OCI-LY3 (cell line): ENCODE data around the gene CAMKK1.

Source experiments
- H2AFZ ChIP-seq: fragments of 200-600, 300-600 bp; shearing (Covaris generic); 2 replicates; pipeline ENCODE4 v1.6.0; 2014; ENCODE audit warnings: antibody characterized with exemption, low read depth, low read length
- H3K27ac ChIP-seq: fragments of 200-600, 300-600 bp; sonication (generic); 2 replicates; pipeline ENCODE4 v1.5.1; 2014; ENCODE audit warnings: mild to moderate bottlenecking, low read length, moderate library complexity, mixed read lengths
- H3K27me3 ChIP-seq: fragments of 200-600, 300-600 bp; sonication (generic); 2 replicates; pipeline ENCODE4 v1.6.1; 2014; ENCODE audit warnings: low read depth, low read length, mixed read lengths
- H3K36me3 ChIP-seq: fragments of 200-600, 300-600 bp; sonication (generic); replicated peaks from 2 replicates; pipeline ENCODE3; 2014; ENCODE audit warnings: low read depth, low read length, mixed read lengths
- H3K4me1 ChIP-seq: fragments of 300-600, 200-600 bp; sonication (generic); 2 replicates; pipeline ENCODE4 v1.6.1; 2014; ENCODE audit warnings: low read length, mixed read lengths
- H3K4me2 ChIP-seq: fragments of 200-600, 300-600 bp; sonication (generic); 2 replicates; pipeline ENCODE4 v1.6.1; 2014; ENCODE audit warnings: low read length, mixed read lengths
- H3K4me3 ChIP-seq: fragments of 300-600, 200-600 bp; sonication (generic); 2 replicates; pipeline ENCODE4 v1.5.1; 2014; ENCODE audit warnings: antibody characterized with exemption, mild to moderate bottlenecking, low read length, moderate library complexity
- H3K79me2 ChIP-seq: fragments of 300-600, 200-600 bp; shearing (Covaris generic); 2 replicates; pipeline ENCODE4 v1.6.1; 2014; ENCODE audit warnings: mild to moderate bottlenecking, low read length, mixed read lengths
- H3K9ac ChIP-seq: fragments of 300-600, 200-600 bp; shearing (Covaris generic); 2 replicates; pipeline ENCODE4 v1.6.0; 2014; ENCODE audit warnings: mild to moderate bottlenecking, low read length, moderate library complexity
- H3K9me3 ChIP-seq: fragments of 200-600, 300-600 bp; shearing (Covaris generic); 2 replicates; pipeline ENCODE4 v1.6.1; 2014; ENCODE audit warnings: low read length, mixed read lengths; ENCODE audit not compliant: insufficient read depth
- H4K20me1 ChIP-seq: fragments of 200-600, 300-600 bp; sonication (generic); 2 replicates; pipeline ENCODE4 v1.6.1; 2016; ENCODE audit warnings: low read length, mixed read lengths; ENCODE audit not compliant: insufficient read depth
- EZH2phosphoT487 ChIP-seq: fragments of 200-600 bp; shearing (Covaris generic); IDR thresholded peaks from 2 replicates; pipeline ENCODE4 v1.6.1; 2018; ENCODE audit warnings: antibody characterized with exemption, mixed run types, low read depth
- TF ChIP-seq, protein P1 (sequence below): fragments of 200-600, 300-600 bp; sonication (generic); IDR thresholded peaks from 2 replicates; pipeline ENCODE4 v1.5.1; 2014; ENCODE audit warnings: antibody characterized with exemption, low read length, low read depth

CAMKK1 gene

DNA sequence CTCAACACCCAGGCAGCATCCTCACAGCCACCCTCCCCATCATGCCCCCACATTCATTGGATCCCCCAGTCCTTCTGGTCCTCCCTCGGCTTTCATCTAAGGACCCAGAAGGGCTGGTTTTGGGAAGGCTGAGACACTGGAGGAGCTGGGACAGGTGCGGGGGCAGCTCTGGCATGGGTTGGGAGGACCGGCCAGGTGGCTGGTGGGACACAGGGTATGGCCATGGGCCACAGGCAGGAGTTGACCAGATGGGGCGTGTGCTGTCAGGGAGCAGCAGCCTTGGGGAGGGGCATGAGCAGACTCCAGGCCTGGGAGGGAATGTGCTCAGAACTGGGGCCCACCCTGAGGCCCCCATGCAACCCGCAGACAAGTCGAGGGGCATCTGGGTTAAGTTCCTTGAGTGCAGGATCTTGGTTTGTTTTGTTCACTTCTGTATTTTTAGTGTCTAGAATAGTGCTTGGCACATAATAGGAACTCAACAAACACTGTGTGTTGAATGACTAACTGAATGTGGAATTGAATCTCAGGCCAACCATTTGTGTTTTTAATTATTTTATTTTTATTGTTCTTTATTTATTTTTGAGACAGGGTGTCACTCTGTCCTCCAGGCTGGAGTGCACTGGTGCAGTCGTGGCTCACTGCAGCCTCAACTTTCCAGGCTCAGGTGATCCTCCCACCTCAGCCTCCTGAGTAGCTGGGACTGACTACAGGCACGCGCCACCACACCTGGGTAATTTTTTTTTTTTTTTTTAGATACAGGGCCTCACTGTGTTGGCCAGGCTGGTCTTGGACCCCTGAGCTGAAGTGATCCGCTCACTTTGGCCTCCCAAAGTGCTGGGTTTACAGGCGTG is 17.8 kb upstream of the CAMKK1 start:
- H3K27me3 ChIP-seq = no peaks in the 10 kb centered on the region
- H3K4me1 ChIP-seq = peaks cover 39% of the 10 kb centered on the region
- no peaks in the 10 kb centered on the region for H3K36me3 ChIP-seq
- peak overlapping the region; percentile 56 for H3K4me2 ChIP-seq
- no peaks in the 10 kb centered on the region for H3K9me3 ChIP-seq
- H2AFZ ChIP-seq = no peak overlapping the region
- H3K4me3 ChIP-seq = peak overlapping the region; percentile 52
- H3K27ac ChIP-seq = peak overlapping the region; percentile 70
- no peaks in the 10 kb centered on the region for H3K79me2 ChIP-seq
- peak overlapping the region; percentile 16; the same call in 1 of the 2 replicates for H3K9ac ChIP-seq
- TF ChIP-seq EZH2phosphoT487 = no peak
- TF ChIP-seq, protein P1, sequence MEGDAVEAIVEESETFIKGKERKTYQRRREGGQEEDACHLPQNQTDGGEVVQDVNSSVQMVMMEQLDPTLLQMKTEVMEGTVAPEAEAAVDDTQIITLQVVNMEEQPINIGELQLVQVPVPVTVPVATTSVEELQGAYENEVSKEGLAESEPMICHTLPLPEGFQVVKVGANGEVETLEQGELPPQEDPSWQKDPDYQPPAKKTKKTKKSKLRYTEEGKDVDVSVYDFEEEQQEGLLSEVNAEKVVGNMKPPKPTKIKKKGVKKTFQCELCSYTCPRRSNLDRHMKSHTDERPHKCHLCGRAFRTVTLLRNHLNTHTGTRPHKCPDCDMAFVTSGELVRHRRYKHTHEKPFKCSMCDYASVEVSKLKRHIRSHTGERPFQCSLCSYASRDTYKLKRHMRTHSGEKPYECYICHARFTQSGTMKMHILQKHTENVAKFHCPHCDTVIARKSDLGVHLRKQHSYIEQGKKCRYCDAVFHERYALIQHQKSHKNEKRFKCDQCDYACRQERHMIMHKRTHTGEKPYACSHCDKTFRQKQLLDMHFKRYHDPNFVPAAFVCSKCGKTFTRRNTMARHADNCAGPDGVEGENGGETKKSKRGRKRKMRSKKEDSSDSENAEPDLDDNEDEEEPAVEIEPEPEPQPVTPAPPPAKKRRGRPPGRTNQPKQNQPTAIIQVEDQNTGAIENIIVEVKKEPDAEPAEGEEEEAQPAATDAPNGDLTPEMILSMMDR = no peak
- H4K20me1 ChIP-seq = no peaks in the 10 kb centered on the region

DNA sequence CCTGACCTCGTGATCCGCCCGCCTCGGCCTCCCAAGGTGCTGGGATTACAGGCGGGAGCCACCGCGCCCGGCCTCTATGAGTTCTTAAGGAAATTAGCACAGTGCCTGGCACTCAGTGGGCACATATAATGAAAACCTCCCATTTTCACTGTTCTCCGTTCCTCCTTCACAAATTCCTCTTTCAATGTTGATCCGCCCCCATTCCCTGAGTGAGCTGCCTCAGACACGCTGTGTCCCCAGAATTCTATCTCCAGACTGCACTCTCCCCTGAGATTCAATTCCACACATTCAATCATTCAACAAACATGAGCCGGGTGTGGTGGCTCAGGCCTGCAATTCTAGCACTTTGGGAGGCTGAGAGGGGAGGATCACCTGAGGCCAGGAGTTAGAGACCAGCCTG is 16.4 kb upstream of the CAMKK1 start:
- H3K27ac ChIP-seq = no peak overlapping the region
- no peak overlapping the region for H2AFZ ChIP-seq
- H4K20me1 ChIP-seq = no peaks in the 10 kb centered on the region
- H3K79me2 ChIP-seq = no peaks in the 10 kb centered on the region
- no peak overlapping the region for H3K9ac ChIP-seq
- H3K4me1 ChIP-seq = peaks cover 27% of the 10 kb centered on the region
- H3K36me3 ChIP-seq = no peaks in the 10 kb centered on the region
- H3K4me2 ChIP-seq = no peak overlapping the region
- no peaks in the 10 kb centered on the region for H3K27me3 ChIP-seq
- H3K4me3 ChIP-seq = no peak overlapping the region
- TF ChIP-seq, protein P1 = no peak
- no peak for TF ChIP-seq EZH2phosphoT487
- H3K9me3 ChIP-seq = no peaks in the 10 kb centered on the region

- Histone ChIP-seq H3K4me3 (no peak overlapping the region), H3K9ac (no peak overlapping the region), H3K36me3 (no peaks in the 10 kb centered on the region), H3K9me3 (no peaks in the 10 kb centered on the region), H4K20me1 (no peaks in the 10 kb centered on the region), H3K27me3 (no peaks in the 10 kb centered on the region), H3K4me1 (peaks cover 17% of the 10 kb centered on the region), H3K4me2 (no peak overlapping the region), H2AFZ (no peak overlapping the region), H3K79me2 (no peaks in the 10 kb centered on the region), H3K27ac (no peak overlapping the region)
- TF ChIP-seq, protein P1 = peak; percentile 42
- TF ChIP-seq EZH2phosphoT487 = no peak
These were observed 14.8 kb upstream of the CAMKK1 start for GRCh38 chr17:3907483-3908216.

GRCh38 chr17:3906881-3907280 is 14.0 kb upstream of the CAMKK1 start:
- Histone ChIP-seq H3K4me3 (no peak overlapping the region), H2AFZ (no peak overlapping the region), H3K36me3 (no peaks in the 10 kb centered on the region), H3K79me2 (no peaks in the 10 kb centered on the region), H3K27me3 (no peaks in the 10 kb centered on the region), H3K27ac (no peak overlapping the region), H3K4me1 (peaks cover 15% of the 10 kb centered on the region), H3K4me2 (no peak overlapping the region), H4K20me1 (no peaks in the 10 kb centered on the region), H3K9ac (no peak overlapping the region), H3K9me3 (no peaks in the 10 kb centered on the region)
- TF ChIP-seq EZH2phosphoT487 = no peak
- TF ChIP-seq, protein P1 = no peak
